Prostate gland (tissue), 2 donors: ENCODE measurements around the gene CSHL1.

ENCODE experiments used
- CTCF ChIP-seq, 4 experiments: fragments of 200-600 bp in 2 of 4; fragments of 450-650 bp in 2 of 4; sonication (generic) in 2 of 4; IDR thresholded peaks; 1 replicate in 3 of 4; 2 replicates in 1 of 4; pipeline ENCODE4 v1.5.1; 2016 to 2019; ENCODE audit warnings: antibody characterized with exemption in 4 of 4, mild to moderate bottlenecking in 2 of 4, moderate library complexity in 2 of 4
- POLR2A ChIP-seq: fragments of 450-650 bp; IDR thresholded peaks from one replicate; pipeline ENCODE4 v1.6.1; 2016; ENCODE audit warnings: antibody characterized with exemption, mild to moderate bottlenecking

DNA sequence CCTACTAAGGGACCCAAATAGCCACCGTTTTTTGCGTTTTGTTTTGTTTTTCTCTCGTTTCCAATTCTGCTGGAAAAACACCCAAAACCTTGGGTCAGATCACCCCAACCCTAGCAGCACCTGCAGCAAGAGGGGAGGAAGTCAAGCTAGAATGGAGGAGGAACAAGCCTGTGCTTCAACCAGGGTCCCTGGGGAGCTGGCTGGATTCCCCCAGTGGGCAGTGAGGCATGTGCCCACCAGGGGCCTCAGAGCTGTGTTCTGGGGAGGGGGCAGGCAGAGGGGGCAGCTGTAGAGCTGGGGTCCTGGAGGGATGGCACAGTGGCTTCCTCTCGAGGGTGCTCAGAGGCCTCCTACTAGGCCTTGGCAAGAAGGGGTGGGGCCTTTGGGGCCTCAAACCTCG lies 14.6 kb upstream of the CSHL1 start:
- no peak for TF ChIP-seq CTCF (IDR thresholded peaks at IDR 0.05)
- no peak for TF ChIP-seq POLR2A
